Loucy (cell line): ENCODE data around the gene LBH.

ENCODE experiments used
- H2AFZ ChIP-seq: fragments of 200-600 bp; sonication (generic); 2 replicates; pipeline ENCODE4 v1.6.0; 2016; ENCODE audit warnings: antibody characterized with exemption, mild to moderate bottlenecking, low read length, moderate library complexity
- H3F3A ChIP-seq: fragments of 200-600 bp; 2 replicates; pipeline ENCODE4 v1.6.0; 2016; ENCODE audit warnings: antibody characterized with exemption, low read depth, mild to moderate bottlenecking
- H3K27me3 ChIP-seq: fragments of 200-600 bp; sonication (generic); 2 replicates; pipeline ENCODE4 v1.6.1; 2014; ENCODE audit warnings: low read length, mild to moderate bottlenecking; ENCODE audit not compliant: insufficient read depth, poor library complexity, severe bottlenecking
- H3K36me3 ChIP-seq: fragments of 200-600 bp; sonication (generic); 2 replicates; pipeline ENCODE4 v1.6.1; 2016; ENCODE audit warnings: low read length; ENCODE audit not compliant: insufficient read depth
- H3K4me1 ChIP-seq: fragments of 200-600 bp; sonication (generic); 2 replicates; pipeline ENCODE4 v1.5.1; 2014; ENCODE audit warnings: low read length, mild to moderate bottlenecking; ENCODE audit not compliant: insufficient read depth, poor library complexity, severe bottlenecking
- H3K4me2 ChIP-seq: fragments of 200-600 bp; sonication (generic); 2 replicates; pipeline ENCODE4 v1.6.0; 2014; ENCODE audit warnings: antibody characterized with exemption, low read length, low read depth, mild to moderate bottlenecking; ENCODE audit not compliant: poor library complexity, severe bottlenecking
- H3K4me3 ChIP-seq: fragments of 200-600 bp; sonication (generic); 2 replicates; pipeline ENCODE4 v1.5.1; 2014; ENCODE audit warnings: low read length, mild to moderate bottlenecking, mixed read lengths; ENCODE audit not compliant: poor library complexity, severe bottlenecking
- H3K79me2 ChIP-seq: fragments of 200-600 bp; sonication (generic); 2 replicates; pipeline ENCODE4 v1.6.1; 2014; ENCODE audit warnings: low read length; ENCODE audit not compliant: insufficient read depth
- H3K9ac ChIP-seq: fragments of 200-600 bp; sonication (generic); 2 replicates; pipeline ENCODE4 v1.6.0; 2014; ENCODE audit warnings: mild to moderate bottlenecking, low read depth, low read length, moderate library complexity; ENCODE audit not compliant: poor library complexity, severe bottlenecking
- H3K9me2 ChIP-seq: fragments of 200-600 bp; sonication (generic); replicated peaks from 2 replicates; pipeline ENCODE4 v1.6.1; 2016; ENCODE audit warnings: low read depth, low read length, mixed read lengths
- H3K9me3 ChIP-seq: fragments of 200-600 bp; sonication (generic); 2 replicates; pipeline ENCODE4 v1.6.1; 2014; ENCODE audit warnings: mild to moderate bottlenecking, antibody characterized with exemption, low read length, low read depth; ENCODE audit not compliant: insufficient read depth
- H4K20me1 ChIP-seq: fragments of 200-600 bp; sonication (generic); 2 replicates; pipeline ENCODE4 v1.6.0; 2014; ENCODE audit warnings: antibody characterized with exemption, low read length, mild to moderate bottlenecking; ENCODE audit not compliant: insufficient read depth, poor library complexity, severe bottlenecking
- EZH2phosphoT487 ChIP-seq: fragments of 200-600 bp; IDR thresholded peaks from 2 replicates; pipeline ENCODE4 v1.6.1; 2018; ENCODE audit warnings: antibody characterized with exemption, mild to moderate bottlenecking, moderate library complexity, borderline replicate concordance
- TF ChIP-seq, protein P1 (sequence below): fragments of 200-600 bp; sonication (generic); conservative IDR thresholded peaks from 2 replicates; pipeline ENCODE4 v1.5.1; 2014; ENCODE audit warnings: mild to moderate bottlenecking, antibody characterized with exemption, low read length

LBH gene

DNA sequence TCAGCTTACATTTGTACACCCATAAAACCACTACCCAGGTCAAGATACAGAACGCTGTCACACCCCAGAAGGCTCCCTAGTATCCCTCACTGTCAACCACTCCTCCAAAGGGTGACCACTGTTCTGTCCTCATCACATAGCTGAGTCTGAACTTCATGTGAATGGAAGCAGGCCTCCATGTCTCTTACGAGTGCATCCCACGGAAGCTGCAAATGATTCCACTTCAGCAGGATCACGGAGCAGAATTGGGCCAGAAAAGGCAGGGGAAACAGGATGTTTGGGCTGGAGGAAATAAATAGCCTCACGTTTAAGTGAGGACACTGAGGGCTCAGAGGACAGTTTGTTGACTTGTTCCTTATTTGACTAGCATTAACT is 38.4 kb downstream of the LBH start:
- no peaks in the 10 kb centered on the region for H3F3A ChIP-seq
- H3K9ac ChIP-seq = no peak overlapping the region
- TF ChIP-seq EZH2phosphoT487 = no peak
- TF ChIP-seq, protein P1, sequence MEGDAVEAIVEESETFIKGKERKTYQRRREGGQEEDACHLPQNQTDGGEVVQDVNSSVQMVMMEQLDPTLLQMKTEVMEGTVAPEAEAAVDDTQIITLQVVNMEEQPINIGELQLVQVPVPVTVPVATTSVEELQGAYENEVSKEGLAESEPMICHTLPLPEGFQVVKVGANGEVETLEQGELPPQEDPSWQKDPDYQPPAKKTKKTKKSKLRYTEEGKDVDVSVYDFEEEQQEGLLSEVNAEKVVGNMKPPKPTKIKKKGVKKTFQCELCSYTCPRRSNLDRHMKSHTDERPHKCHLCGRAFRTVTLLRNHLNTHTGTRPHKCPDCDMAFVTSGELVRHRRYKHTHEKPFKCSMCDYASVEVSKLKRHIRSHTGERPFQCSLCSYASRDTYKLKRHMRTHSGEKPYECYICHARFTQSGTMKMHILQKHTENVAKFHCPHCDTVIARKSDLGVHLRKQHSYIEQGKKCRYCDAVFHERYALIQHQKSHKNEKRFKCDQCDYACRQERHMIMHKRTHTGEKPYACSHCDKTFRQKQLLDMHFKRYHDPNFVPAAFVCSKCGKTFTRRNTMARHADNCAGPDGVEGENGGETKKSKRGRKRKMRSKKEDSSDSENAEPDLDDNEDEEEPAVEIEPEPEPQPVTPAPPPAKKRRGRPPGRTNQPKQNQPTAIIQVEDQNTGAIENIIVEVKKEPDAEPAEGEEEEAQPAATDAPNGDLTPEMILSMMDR = no peak
- no peaks in the 10 kb centered on the region for H3K79me2 ChIP-seq
- no peaks in the 10 kb centered on the region for H3K9me2 ChIP-seq
- H3K27me3 ChIP-seq = no peaks in the 10 kb centered on the region
- no peak overlapping the region for H3K4me3 ChIP-seq
- H3K4me2 ChIP-seq = no peak overlapping the region
- H3K36me3 ChIP-seq = no peaks in the 10 kb centered on the region
- no peaks in the 10 kb centered on the region for H4K20me1 ChIP-seq
- no peaks in the 10 kb centered on the region for H3K9me3 ChIP-seq
- H3K4me1 ChIP-seq = peaks cover 25% of the 10 kb centered on the region
- no peak overlapping the region for H2AFZ ChIP-seq

DNA sequence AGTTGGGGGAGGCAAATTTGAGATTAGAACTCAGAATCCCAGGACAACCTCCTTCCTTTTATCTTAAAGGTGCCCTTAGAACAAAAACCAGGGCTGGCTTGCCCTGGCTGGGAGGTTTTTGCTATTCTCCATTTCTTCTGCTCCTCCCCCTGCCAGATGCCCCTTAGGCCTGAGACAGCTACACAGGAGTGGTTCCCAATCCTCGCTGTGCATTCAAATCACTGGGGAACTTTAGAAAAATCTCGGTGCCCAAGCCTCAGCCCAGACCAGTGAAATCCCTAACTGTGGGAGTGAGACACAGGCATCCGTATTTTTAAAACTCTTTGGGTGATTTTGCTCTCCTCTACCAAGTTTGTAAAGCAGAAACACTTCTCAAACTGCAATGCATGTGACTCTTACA is 38.8 kb downstream of the LBH start:
- H3K27me3 ChIP-seq = no peaks in the 10 kb centered on the region
- TF ChIP-seq EZH2phosphoT487 = no peak
- TF ChIP-seq, protein P1 = no peak
- no peaks in the 10 kb centered on the region for H3K9me2 ChIP-seq
- no peaks in the 10 kb centered on the region for H3K36me3 ChIP-seq
- no peaks in the 10 kb centered on the region for H3K9me3 ChIP-seq
- no peaks in the 10 kb centered on the region for H3F3A ChIP-seq
- H4K20me1 ChIP-seq = no peaks in the 10 kb centered on the region
- H2AFZ ChIP-seq = no peak overlapping the region
- H3K79me2 ChIP-seq = no peaks in the 10 kb centered on the region
- H3K4me1 ChIP-seq = peaks cover 25% of the 10 kb centered on the region
- H3K4me3 ChIP-seq = no peak overlapping the region
- H3K4me2 ChIP-seq = no peak overlapping the region
- no peak overlapping the region for H3K9ac ChIP-seq

DNA sequence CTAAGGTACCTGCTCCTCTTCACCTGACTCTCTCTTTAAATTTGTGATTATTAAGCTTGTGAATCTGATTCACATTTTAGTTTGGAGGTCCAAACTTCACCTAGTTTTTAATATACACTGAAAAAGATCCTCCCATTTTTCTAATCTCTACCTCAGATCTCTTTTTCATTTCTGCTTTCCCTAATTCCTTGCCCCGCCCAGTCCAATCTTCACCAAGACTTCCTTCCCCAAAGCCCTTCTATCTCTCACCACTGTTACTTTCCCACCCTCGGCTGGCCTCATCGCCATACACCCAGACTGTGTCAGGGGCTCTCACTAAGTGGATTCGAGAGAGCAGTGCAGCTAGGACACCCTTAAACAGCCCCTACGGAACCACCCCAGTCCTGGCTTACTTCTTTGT is 40.0 kb downstream of the LBH start:
- H3K9me3 ChIP-seq = no peaks in the 10 kb centered on the region
- H3K4me2 ChIP-seq = no peak overlapping the region

More for the DNA sequence above, 40.0 kb downstream of the LBH start:
- TF ChIP-seq EZH2phosphoT487 = no peak
- TF ChIP-seq, protein P1 = no peak
- Histone ChIP-seq H3K9me2 (no peaks in the 10 kb centered on the region), H3K4me3 (no peak overlapping the region), H3K79me2 (no peaks in the 10 kb centered on the region), H3F3A (no peaks in the 10 kb centered on the region), H2AFZ (no peak overlapping the region), H3K9ac (no peak overlapping the region), H3K27me3 (no peaks in the 10 kb centered on the region), H3K36me3 (no peaks in the 10 kb centered on the region), H4K20me1 (no peaks in the 10 kb centered on the region), H3K4me1 (peaks cover 15% of the 10 kb centered on the region)
